ENCODE measurements around the gene ITPR1.

The ITPR1 gene

GRCh38 chr3:4814305-4814903 lies 321.3 kb downstream of the ITPR1 start:
- DNase-seq (ENCODE audit: low read depth) = no peak

GRCh38 chr3:4814904-4815574 lies 321.9 kb downstream of the ITPR1 start:
- no peak for DNase-seq (ENCODE audit: low read depth)

GRCh38 chr3:4816306-4816705 lies 323.2 kb downstream of the ITPR1 start:
- DNase-seq (ENCODE audit: low read depth) = no peak

GRCh38 chr3:4816718-4817117 lies 323.6 kb downstream of the ITPR1 start:
- no peak for DNase-seq (ENCODE audit: low read depth)

GRCh38 chr3:4817128-4817527 lies 324.0 kb downstream of the ITPR1 start:
- DNase-seq (ENCODE audit: low read depth) = no peak

- no peak for DNase-seq (ENCODE audit: low read depth)
Observed at GRCh38 chr3:4818164-4818563, 325.0 kb downstream of the ITPR1 start.

- DNase-seq (ENCODE audit: low read depth) = no peak
Observed at GRCh38 chr3:4818986-4819693, 326.0 kb downstream of the ITPR1 start.

GRCh38 chr3:4819746-4820145 lies 326.6 kb downstream of the ITPR1 start:
- DNase-seq (ENCODE audit: low read depth) = no peak

GRCh38 chr3:4820296-4821121 lies 327.4 kb downstream of the ITPR1 start:
- peak; percentile 58 for DNase-seq (ENCODE audit: low read depth)

- DNase-seq (ENCODE audit: low read depth) = no peak
Observed at GRCh38 chr3:4821338-4821737, 328.2 kb downstream of the ITPR1 start.

- peak; percentile 70 for DNase-seq (ENCODE audit: low read depth)
Observed at GRCh38 chr3:4821975-4822374, 328.8 kb downstream of the ITPR1 start.

GRCh38 chr3:4822568-4822967 lies 329.4 kb downstream of the ITPR1 start:
- no peak for DNase-seq (ENCODE audit: low read depth)

GRCh38 chr3:4823385-4823784 lies 330.2 kb downstream of the ITPR1 start:
- DNase-seq (ENCODE audit: low read depth) = no peak

- DNase-seq (ENCODE audit: low read depth) = no peak
Observed at GRCh38 chr3:4823986-4824925, 331.1 kb downstream of the ITPR1 start.

GRCh38 chr3:4824926-4825325 lies 331.8 kb downstream of the ITPR1 start:
- no peak for DNase-seq (ENCODE audit: low read depth)

GRCh38 chr3:4825436-4826236 lies 332.5 kb downstream of the ITPR1 start:
- no peak for DNase-seq (ENCODE audit: low read depth)

GRCh38 chr3:4826237-4827100 lies 333.3 kb downstream of the ITPR1 start:
- no peak for DNase-seq (ENCODE audit: low read depth)

- DNase-seq (ENCODE audit: low read depth) = no peak
Observed at GRCh38 chr3:4827767-4828166, 334.6 kb downstream of the ITPR1 start.

GRCh38 chr3:4828279-4829030 lies 335.3 kb downstream of the ITPR1 start:
- no peak for DNase-seq (ENCODE audit: low read depth)
